Liver (tissue), 3 donors: Measurements from ENCODE around the gene UNC13C.

Source experiments
- EGR1 ChIP-seq, 2 donors: IDR thresholded peaks; 2 replicates each; pipeline ENCODE4 v1.6.1; 2016 to 2018; ENCODE audit warnings: antibody characterized with exemption in 2 of 2, low read depth in 2 of 2
- JUND ChIP-seq, 2 donors: IDR thresholded peaks; 2 replicates each; pipeline ENCODE4 v1.6.1; 2016; ENCODE audit warnings: antibody characterized with exemption in 2 of 2
- RAD21 ChIP-seq, 2 donors: IDR thresholded peaks; 2 replicates each; pipeline ENCODE4 v1.6.1; 2016; ENCODE audit warnings: antibody characterized with exemption in 2 of 2, mild to moderate bottlenecking in 2 of 2
- TF ChIP-seq, protein P1 (sequence below): fragments of 150-350 bp; IDR thresholded peaks from 2 replicates; pipeline ENCODE4 v1.5.1; 2017; ENCODE audit warnings: improper control_type of control experiment, low read depth, low read length; ENCODE audit not compliant: missing input control
- TF ChIP-seq, protein P2 (sequence below): IDR thresholded peaks from 2 replicates; pipeline ENCODE4 v1.6.1; 2016; ENCODE audit warnings: antibody characterized with exemption, mild to moderate bottlenecking
- TF ChIP-seq, protein P3 (sequence below): IDR thresholded peaks from 2 replicates; pipeline ENCODE4 v1.6.1; 2016; ENCODE audit warnings: antibody characterized with exemption
- donor health status: healthy.
- donor health status: healthy.

DNA sequence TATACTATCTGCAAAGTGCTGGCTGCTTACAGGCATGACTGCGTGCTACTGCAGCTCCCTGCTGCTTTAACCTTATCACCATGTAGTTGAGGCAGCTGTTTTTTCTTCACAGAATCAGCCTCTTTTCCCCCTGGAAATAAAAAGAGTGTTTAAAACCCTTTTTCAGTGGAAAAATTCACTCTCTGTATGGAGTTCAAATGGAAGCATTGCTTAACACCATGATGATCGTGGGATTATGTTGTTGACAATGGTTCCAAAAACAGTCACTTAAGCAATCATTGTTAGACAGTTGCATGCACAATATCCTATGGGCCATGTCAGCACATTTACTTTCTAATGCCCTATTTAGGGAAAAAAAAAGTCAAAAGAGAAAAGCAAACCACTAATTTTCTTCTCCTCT, 536.4 kb downstream of the UNC13C start:
- TF ChIP-seq, protein P1, sequence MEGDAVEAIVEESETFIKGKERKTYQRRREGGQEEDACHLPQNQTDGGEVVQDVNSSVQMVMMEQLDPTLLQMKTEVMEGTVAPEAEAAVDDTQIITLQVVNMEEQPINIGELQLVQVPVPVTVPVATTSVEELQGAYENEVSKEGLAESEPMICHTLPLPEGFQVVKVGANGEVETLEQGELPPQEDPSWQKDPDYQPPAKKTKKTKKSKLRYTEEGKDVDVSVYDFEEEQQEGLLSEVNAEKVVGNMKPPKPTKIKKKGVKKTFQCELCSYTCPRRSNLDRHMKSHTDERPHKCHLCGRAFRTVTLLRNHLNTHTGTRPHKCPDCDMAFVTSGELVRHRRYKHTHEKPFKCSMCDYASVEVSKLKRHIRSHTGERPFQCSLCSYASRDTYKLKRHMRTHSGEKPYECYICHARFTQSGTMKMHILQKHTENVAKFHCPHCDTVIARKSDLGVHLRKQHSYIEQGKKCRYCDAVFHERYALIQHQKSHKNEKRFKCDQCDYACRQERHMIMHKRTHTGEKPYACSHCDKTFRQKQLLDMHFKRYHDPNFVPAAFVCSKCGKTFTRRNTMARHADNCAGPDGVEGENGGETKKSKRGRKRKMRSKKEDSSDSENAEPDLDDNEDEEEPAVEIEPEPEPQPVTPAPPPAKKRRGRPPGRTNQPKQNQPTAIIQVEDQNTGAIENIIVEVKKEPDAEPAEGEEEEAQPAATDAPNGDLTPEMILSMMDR, result no peak
- TF ChIP-seq JUND (IDR thresholded peaks at IDR 0.05), result no peak
- no peak for TF ChIP-seq RAD21 (IDR thresholded peaks at IDR 0.05)
- TF ChIP-seq, protein P2, sequence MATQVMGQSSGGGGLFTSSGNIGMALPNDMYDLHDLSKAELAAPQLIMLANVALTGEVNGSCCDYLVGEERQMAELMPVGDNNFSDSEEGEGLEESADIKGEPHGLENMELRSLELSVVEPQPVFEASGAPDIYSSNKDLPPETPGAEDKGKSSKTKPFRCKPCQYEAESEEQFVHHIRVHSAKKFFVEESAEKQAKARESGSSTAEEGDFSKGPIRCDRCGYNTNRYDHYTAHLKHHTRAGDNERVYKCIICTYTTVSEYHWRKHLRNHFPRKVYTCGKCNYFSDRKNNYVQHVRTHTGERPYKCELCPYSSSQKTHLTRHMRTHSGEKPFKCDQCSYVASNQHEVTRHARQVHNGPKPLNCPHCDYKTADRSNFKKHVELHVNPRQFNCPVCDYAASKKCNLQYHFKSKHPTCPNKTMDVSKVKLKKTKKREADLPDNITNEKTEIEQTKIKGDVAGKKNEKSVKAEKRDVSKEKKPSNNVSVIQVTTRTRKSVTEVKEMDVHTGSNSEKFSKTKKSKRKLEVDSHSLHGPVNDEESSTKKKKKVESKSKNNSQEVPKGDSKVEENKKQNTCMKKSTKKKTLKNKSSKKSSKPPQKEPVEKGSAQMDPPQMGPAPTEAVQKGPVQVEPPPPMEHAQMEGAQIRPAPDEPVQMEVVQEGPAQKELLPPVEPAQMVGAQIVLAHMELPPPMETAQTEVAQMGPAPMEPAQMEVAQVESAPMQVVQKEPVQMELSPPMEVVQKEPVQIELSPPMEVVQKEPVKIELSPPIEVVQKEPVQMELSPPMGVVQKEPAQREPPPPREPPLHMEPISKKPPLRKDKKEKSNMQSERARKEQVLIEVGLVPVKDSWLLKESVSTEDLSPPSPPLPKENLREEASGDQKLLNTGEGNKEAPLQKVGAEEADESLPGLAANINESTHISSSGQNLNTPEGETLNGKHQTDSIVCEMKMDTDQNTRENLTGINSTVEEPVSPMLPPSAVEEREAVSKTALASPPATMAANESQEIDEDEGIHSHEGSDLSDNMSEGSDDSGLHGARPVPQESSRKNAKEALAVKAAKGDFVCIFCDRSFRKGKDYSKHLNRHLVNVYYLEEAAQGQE, result no peak
- no peak for TF ChIP-seq EGR1 (IDR thresholded peaks at IDR 0.05; ENCODE audit: low read depth in 2 of 2)
- TF ChIP-seq, protein P3, sequence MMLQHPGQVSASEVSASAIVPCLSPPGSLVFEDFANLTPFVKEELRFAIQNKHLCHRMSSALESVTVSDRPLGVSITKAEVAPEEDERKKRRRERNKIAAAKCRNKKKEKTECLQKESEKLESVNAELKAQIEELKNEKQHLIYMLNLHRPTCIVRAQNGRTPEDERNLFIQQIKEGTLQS, result no peak
